ENCODE results near the gene ZNF791.

DNA sequence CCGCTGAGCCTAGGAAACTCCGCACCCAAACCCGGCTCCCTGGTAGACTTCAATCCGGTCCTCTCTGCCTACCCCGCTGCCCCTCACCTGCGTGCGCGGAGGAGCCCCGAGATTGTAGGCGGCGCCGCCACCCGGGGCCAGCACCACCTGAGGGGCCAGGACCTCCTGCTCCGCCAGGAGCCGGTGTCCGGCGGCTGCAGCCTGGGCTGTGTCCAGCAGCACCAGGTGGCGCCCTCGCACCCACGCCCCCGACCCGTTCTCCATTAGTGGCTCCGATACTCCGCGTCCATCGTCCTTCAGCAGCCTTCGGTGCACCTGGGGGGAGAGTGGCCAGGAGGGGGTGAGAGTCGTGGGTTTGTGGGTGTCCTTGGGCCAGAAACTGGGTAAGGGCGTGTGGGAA is 37.4 kb downstream of the ZNF791 start:
- TF ChIP-seq, protein P1, sequence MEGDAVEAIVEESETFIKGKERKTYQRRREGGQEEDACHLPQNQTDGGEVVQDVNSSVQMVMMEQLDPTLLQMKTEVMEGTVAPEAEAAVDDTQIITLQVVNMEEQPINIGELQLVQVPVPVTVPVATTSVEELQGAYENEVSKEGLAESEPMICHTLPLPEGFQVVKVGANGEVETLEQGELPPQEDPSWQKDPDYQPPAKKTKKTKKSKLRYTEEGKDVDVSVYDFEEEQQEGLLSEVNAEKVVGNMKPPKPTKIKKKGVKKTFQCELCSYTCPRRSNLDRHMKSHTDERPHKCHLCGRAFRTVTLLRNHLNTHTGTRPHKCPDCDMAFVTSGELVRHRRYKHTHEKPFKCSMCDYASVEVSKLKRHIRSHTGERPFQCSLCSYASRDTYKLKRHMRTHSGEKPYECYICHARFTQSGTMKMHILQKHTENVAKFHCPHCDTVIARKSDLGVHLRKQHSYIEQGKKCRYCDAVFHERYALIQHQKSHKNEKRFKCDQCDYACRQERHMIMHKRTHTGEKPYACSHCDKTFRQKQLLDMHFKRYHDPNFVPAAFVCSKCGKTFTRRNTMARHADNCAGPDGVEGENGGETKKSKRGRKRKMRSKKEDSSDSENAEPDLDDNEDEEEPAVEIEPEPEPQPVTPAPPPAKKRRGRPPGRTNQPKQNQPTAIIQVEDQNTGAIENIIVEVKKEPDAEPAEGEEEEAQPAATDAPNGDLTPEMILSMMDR (IDR thresholded peaks at IDR 0.05 in 8 of 11, conservative IDR thresholded peaks at IDR 0.05 in 3 of 11), result peak in 3 of 11 experiments; percentile 16 to 21 (median 20)
- TF ChIP-seq POLR2A (IDR thresholded peaks at IDR 0.05) (no peak), POLR2AphosphoS5 (IDR thresholded peaks at IDR 0.05) (peak in 1 of 3 donors; percentile 32)
